ENCODE measurements around the gene SNED1. TPM values are rescaled to one million over a fixed set of nuclear protein-coding genes. Genes with fewer than 3 reads are reported as not detected.

SNED1 gene
- total RNA-seq, 2 donors from 2014 or later, result 0.66 to 4.5 TPM

GRCh38 chr2:241081190-241081642, 82.8 kb downstream of the SNED1 start:
- WGBS, 2 experiments (ENCODE audit: insufficient coverage in 1 of 2, insufficient read length in 1 of 2), result 85 to 89% methylated on average over 3 to 9 of the region's 9 CpGs
- peaks cover 3% of the 10 kb centered on the region for H3K4me1 Mint-ChIP-seq
- H3K27ac ChIP-seq (ENCODE audit: low read depth, low read length), result no peak overlapping the region
- H3K27me3 ChIP-seq (ENCODE audit: control insufficient read depth, insufficient read depth, low read length, poor library complexity, severe bottlenecking), result no peaks in the 10 kb centered on the region
- H3K9me3 ChIP-seq (ENCODE audit: control insufficient read depth, low read length), result no peaks in the 10 kb centered on the region
- peaks cover 12% of the 10 kb centered on the region for H3K36me3 Mint-ChIP-seq (ENCODE audit: low read depth)
- H3K9me3 Mint-ChIP-seq, result no peaks in the 10 kb centered on the region
- no peak overlapping the region for H3K4me3 Mint-ChIP-seq
- H3K4me3 ChIP-seq (ENCODE audit: low read length), result no peak overlapping the region
- DNase-seq, result no peak
- peaks cover under 1% of the 10 kb centered on the region for H3K36me3 ChIP-seq (ENCODE audit: control insufficient read depth, insufficient read depth, low read length)
- no peaks in the 10 kb centered on the region for H3K27me3 Mint-ChIP-seq (ENCODE audit: insufficient read depth)
- peaks cover 3% of the 10 kb centered on the region for H3K4me1 ChIP-seq (ENCODE audit: control insufficient read depth, insufficient read depth, low read length)
- H3K9ac ChIP-seq (ENCODE audit: extremely low read depth, low read length, poor library complexity, severe bottlenecking), result no peak overlapping the region
- no peak for TF ChIP-seq CTCF (conservative IDR thresholded peaks at IDR 0.05)
- peak overlapping the region; percentile 81 for H3K27ac Mint-ChIP-seq

GRCh38 chr2:241081643-241082340, 83.4 kb downstream of the SNED1 start:
- H3K9ac ChIP-seq (ENCODE audit: extremely low read depth, low read length, poor library complexity, severe bottlenecking), result no peak overlapping the region

GRCh38 chr2:241082341-241083090, 84.1 kb downstream of the SNED1 start:
- TF ChIP-seq CTCF (conservative IDR thresholded peaks at IDR 0.05), result no peak
- H3K27ac ChIP-seq (ENCODE audit: low read depth, low read length), result peak overlapping the region; percentile 18
- no peaks in the 10 kb centered on the region for H3K27me3 Mint-ChIP-seq (ENCODE audit: insufficient read depth)
- H3K9ac ChIP-seq (ENCODE audit: extremely low read depth, low read length, poor library complexity, severe bottlenecking), result no peak overlapping the region
- H3K36me3 Mint-ChIP-seq (ENCODE audit: low read depth), result peaks cover 25% of the 10 kb centered on the region
- H3K4me3 Mint-ChIP-seq, result no peak overlapping the region
- no peaks in the 10 kb centered on the region for H3K9me3 ChIP-seq (ENCODE audit: control insufficient read depth, low read length)
- whole genome bisulfite sequencing, 2 experiments (ENCODE audit: insufficient coverage in 1 of 2, insufficient read length in 1 of 2), result 83 to 88% methylated on average over 13 to 14 of the region's 14 CpGs
- no peaks in the 10 kb centered on the region for H3K27me3 ChIP-seq (ENCODE audit: control insufficient read depth, insufficient read depth, low read length, poor library complexity, severe bottlenecking)
- no peak overlapping the region for H3K4me3 ChIP-seq (ENCODE audit: low read length)
- no peak for DNase-seq
- H3K36me3 ChIP-seq (ENCODE audit: control insufficient read depth, insufficient read depth, low read length), result peaks cover 13% of the 10 kb centered on the region
- H3K4me1 Mint-ChIP-seq, result peaks cover 3% of the 10 kb centered on the region
- no peak overlapping the region for H3K27ac Mint-ChIP-seq
- no peaks in the 10 kb centered on the region for H3K9me3 Mint-ChIP-seq
- H3K4me1 ChIP-seq (ENCODE audit: control insufficient read depth, insufficient read depth, low read length), result peaks cover 3% of the 10 kb centered on the region

More at GRCh38 chr2:241081643-241082340, 83.4 kb downstream of the SNED1 start:
- peaks cover 3% of the 10 kb centered on the region for H3K4me1 Mint-ChIP-seq
- peaks cover 3% of the 10 kb centered on the region for H3K4me1 ChIP-seq (ENCODE audit: control insufficient read depth, insufficient read depth, low read length)
- H3K4me3 ChIP-seq (ENCODE audit: low read length), result no peak overlapping the region
- H3K27me3 ChIP-seq (ENCODE audit: control insufficient read depth, insufficient read depth, low read length, poor library complexity, severe bottlenecking), result no peaks in the 10 kb centered on the region
- no peak overlapping the region for H3K4me3 Mint-ChIP-seq
- DNase-seq, result no peak
- H3K9me3 Mint-ChIP-seq, result no peaks in the 10 kb centered on the region
- no peaks in the 10 kb centered on the region for H3K9me3 ChIP-seq (ENCODE audit: control insufficient read depth, low read length)
- H3K36me3 Mint-ChIP-seq (ENCODE audit: low read depth), result peaks cover 18% of the 10 kb centered on the region
- no peaks in the 10 kb centered on the region for H3K27me3 Mint-ChIP-seq (ENCODE audit: insufficient read depth)
- no peak for TF ChIP-seq CTCF (conservative IDR thresholded peaks at IDR 0.05)
- H3K36me3 ChIP-seq (ENCODE audit: control insufficient read depth, insufficient read depth, low read length), result peaks cover 7% of the 10 kb centered on the region
- peak overlapping the region; percentile 18 for H3K27ac ChIP-seq (ENCODE audit: low read depth, low read length)
- peak overlapping the region; percentile 81 for H3K27ac Mint-ChIP-seq
- WGBS, 2 experiments (ENCODE audit: insufficient coverage in 1 of 2, insufficient read length in 1 of 2), result 88 to 92% methylated on average over 19 to 28 of the region's 28 CpGs
